ENCODE results near the gene PON3. TPM values are rescaled to one million over a fixed set of nuclear protein-coding genes. Genes with fewer than 3 reads are reported as not detected.

The PON3 gene
- not detected in 2 replicates for total RNA-seq (2014; rRNA removed; shearing (Covaris generic); ENCODE audit: low replicate concordance)

DNA sequence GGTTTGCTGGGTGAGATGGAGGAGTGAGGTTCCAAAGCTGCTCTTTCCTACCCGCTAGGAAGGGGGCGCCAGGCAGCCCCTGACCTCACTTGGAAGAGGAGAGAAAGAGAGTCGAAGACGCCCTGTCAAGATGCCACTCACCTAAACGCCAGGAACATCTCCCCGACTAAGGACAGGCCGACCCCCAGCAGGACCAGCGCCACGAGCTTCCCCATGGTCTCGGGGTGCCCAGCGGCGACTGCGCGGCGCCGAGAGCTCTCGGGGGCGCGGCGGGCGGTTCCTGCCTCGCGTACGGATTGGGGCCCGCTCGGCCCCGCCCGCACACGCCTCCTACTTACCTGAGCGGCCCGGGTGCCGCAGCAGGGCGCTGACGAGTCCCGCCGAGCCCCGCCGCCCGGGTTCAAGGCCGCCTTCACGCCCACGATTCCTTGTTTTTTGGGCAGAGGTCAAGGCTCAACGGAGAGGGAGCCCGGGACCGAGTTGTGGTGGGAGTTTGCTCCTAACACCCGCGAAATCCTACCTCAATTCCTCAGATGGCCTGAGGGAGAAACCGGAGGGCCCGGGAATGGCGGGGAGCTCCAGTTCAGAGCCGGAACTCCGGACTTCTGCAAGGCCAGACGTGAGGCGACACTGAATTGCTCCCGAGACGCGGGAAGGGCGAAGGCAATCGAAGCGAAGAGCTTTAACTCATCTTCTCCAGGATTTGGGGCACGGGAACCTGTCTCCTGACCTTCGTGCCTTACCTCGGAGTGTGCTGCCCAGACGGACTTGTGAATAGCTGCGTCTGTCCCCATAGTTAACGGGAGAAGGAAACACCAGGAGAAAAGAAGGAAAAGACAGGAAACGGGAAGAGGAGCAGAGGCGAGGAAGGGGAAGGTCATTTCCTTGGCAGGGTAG lies at the start of gene PON3:
TSS of gene PON3 (minus strand) at position 240 of the 897 bp plus-strand sequence. CDS start at position 215, 25 bp downstream.
- DNase-seq: no peak
- H3K9ac ChIP-seq (ENCODE audit: low read length): no peak within 1 kb of the TSS
- H3K36me3 ChIP-seq (ENCODE audit: insufficient read depth, low read length): no peaks in the 10 kb centered on the region
- no peaks in the 10 kb centered on the region for H3K9me3 ChIP-seq (ENCODE audit: low read length)
- no peak within 1 kb of the TSS for H3K4me3 ChIP-seq (ENCODE audit: low read length)
- H3K9me2 ChIP-seq (replicated peaks; ENCODE audit: insufficient read depth, low read length): no peaks in the 10 kb centered on the region
- no peak within 1 kb of the TSS for H3K4me2 ChIP-seq (ENCODE audit: low read depth, low read length, poor library complexity, severe bottlenecking)
- no peak within 1 kb of the TSS for H2AFZ ChIP-seq (ENCODE audit: low read length)
- no peaks in the 10 kb centered on the region for H3K4me1 ChIP-seq (ENCODE audit: low read length)
- no peak within 1 kb of the TSS for H3K27ac ChIP-seq (ENCODE audit: low read length)
- no peaks in the 10 kb centered on the region for H3K27me3 ChIP-seq (ENCODE audit: low read length)
- H4K20me1 ChIP-seq (ENCODE audit: insufficient read depth, low read depth, low read length): no peaks in the 10 kb centered on the region
- no peaks in the 10 kb centered on the region for H3K79me2 ChIP-seq (ENCODE audit: low read length)

DNA sequence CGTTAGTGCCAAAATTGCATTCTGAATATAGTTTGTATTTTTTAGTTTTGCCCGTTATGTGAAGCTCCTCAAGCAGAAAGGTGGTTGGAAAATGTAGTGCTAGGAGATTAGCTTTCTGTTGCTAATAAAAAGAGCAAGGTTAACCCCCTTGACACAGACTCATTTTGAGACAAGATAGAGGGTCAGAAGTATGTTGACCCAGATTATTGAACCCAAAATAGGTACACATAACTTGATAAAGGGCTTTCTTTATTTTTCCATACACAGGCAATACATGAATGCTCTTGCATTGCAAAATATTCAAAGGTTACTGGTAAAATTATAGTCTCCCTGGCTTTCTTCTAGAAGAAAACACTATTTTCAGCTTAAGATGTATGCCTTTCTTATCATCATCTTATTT lies 48.6 kb upstream of the PON3 start:
- H3K27ac ChIP-seq (ENCODE audit: low read length): no peak overlapping the region
- H3K36me3 ChIP-seq (ENCODE audit: insufficient read depth, low read length): no peaks in the 10 kb centered on the region
- H3K79me2 ChIP-seq (ENCODE audit: low read length): no peaks in the 10 kb centered on the region

DNA sequence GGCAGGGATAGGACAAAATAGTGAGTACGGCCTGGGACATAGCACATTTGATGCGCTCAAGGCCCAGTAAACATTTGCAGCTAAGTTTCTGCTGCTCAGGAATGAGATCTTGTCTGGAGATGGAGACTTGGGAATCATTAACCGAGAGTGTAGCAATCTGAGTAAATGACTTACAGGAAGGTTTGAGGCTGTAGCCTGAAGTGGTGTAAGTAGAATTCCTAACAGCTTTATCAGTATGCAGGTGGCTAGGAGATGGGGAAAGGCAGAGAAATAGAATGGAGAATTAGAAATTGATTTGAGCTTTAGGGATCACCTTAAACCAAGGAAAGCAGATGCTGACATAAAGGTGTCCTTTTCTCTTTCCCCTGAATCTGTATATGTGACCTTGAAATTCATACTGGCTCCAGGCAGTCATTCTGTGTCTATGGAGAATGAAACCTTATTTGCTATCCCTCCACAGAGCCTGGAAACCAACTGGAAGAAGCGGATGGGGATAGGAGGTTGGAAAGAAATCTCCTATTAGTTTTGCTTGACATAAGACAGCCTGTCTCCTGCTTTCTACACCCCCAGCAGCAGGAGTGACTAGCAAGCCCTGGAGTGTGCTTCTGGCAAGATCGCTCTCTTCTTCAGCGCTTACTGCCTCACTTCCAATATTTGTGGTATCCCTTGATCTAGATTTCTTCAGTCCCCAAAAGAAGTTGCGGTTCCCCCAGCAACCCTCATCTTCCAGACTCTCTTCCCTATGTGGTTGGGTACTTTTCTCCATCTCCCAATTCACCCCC lies 45.1 kb upstream of the PON3 start:
- H3K4me2 ChIP-seq (ENCODE audit: low read depth, low read length, poor library complexity, severe bottlenecking): no peak overlapping the region
- H3K4me3 ChIP-seq (ENCODE audit: low read length): no peak overlapping the region
- H3K9me3 ChIP-seq (ENCODE audit: low read length): no peaks in the 10 kb centered on the region
- H3K27me3 ChIP-seq (ENCODE audit: low read length): no peaks in the 10 kb centered on the region
- H2AFZ ChIP-seq (ENCODE audit: low read length): no peak overlapping the region
- H3K4me1 ChIP-seq (ENCODE audit: low read length): no peaks in the 10 kb centered on the region
- no peaks in the 10 kb centered on the region for H3K79me2 ChIP-seq (ENCODE audit: low read length)
- no peaks in the 10 kb centered on the region for H3K36me3 ChIP-seq (ENCODE audit: insufficient read depth, low read length)
- H3K9me2 ChIP-seq (replicated peaks; ENCODE audit: insufficient read depth, low read length): no peaks in the 10 kb centered on the region
- H3K27ac ChIP-seq (ENCODE audit: low read length): no peak overlapping the region
- H4K20me1 ChIP-seq (ENCODE audit: insufficient read depth, low read depth, low read length): no peaks in the 10 kb centered on the region
- DNase-seq: no peak
- no peak overlapping the region for H3K9ac ChIP-seq (ENCODE audit: low read length)

More for the DNA sequence above, 48.6 kb upstream of the PON3 start:
- Histone ChIP-seq H3K4me2 (ENCODE audit: low read depth, low read length, poor library complexity, severe bottlenecking) (no peak overlapping the region), H2AFZ (ENCODE audit: low read length) (no peak overlapping the region), H3K27me3 (ENCODE audit: low read length) (no peaks in the 10 kb centered on the region), H3K9me3 (ENCODE audit: low read length) (no peaks in the 10 kb centered on the region), H3K9ac (ENCODE audit: low read length) (no peak overlapping the region), H3K4me3 (ENCODE audit: low read length) (no peak overlapping the region), H3K4me1 (ENCODE audit: low read length) (no peaks in the 10 kb centered on the region), H4K20me1 (ENCODE audit: insufficient read depth, low read depth, low read length) (no peaks in the 10 kb centered on the region), H3K9me2 (replicated peaks; ENCODE audit: insufficient read depth, low read length) (no peaks in the 10 kb centered on the region)
- no peak for DNase-seq

DNA sequence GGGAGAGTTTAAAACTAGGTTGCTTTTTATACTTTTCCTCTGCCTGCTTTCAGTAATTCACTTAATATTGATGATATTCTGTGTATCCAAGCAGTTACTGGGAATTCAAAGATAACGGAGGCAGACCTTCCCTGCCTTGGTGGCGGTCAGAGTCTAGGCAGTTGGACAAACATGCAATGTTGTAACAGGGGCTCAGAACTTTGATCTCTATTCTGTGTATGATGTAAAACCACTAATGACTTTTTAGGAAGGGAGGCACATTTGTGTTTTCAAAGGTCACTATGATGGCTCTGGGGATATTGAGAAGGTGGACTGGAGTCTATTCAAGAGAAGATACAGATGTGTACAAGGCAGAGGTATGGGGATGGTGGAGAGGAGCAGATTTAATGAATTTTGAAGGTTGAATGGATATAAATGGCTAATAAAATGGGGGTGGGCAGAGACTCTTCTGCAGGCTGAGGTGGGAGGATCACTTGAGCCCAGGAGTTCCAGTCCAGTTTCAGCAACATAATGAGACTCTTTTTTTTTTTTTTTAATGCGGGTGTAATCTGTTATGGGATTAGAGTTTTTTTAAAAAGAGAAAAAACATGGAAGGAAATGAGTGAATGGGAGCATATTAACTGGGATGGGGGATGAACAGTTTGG lies 44.3 kb upstream of the PON3 start:
- H3K4me2 ChIP-seq (ENCODE audit: low read depth, low read length, poor library complexity, severe bottlenecking): no peak overlapping the region
- no peaks in the 10 kb centered on the region for H3K4me1 ChIP-seq (ENCODE audit: low read length)
- H3K9ac ChIP-seq (ENCODE audit: low read length): no peak overlapping the region

DNA sequence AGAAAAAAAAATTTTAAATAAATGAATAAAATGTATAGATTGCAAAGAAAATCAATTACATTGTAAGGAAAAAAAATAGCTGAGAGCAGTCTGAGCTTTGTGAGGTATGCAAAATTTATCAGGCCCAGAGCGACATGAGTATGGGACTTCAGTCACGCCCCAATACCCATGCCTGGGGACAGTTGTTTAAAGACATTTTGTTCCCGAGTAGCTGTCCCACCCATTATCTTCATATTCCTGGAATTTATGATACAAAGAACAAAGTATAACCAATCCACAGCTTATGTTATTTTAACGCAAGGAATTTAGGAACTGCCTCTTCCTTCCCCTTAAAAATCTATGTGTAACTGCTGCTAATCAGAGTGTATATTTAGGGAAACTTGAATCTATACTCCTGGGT lies 40.2 kb upstream of the PON3 start:
- no peak for DNase-seq

More for the DNA sequence above, 44.3 kb upstream of the PON3 start:
- DNase-seq: no peak
- no peaks in the 10 kb centered on the region for H3K36me3 ChIP-seq (ENCODE audit: insufficient read depth, low read length)
- no peaks in the 10 kb centered on the region for H3K9me3 ChIP-seq (ENCODE audit: low read length)
- no peaks in the 10 kb centered on the region for H4K20me1 ChIP-seq (ENCODE audit: insufficient read depth, low read depth, low read length)
- H3K9me2 ChIP-seq (replicated peaks; ENCODE audit: insufficient read depth, low read length): no peaks in the 10 kb centered on the region
- no peaks in the 10 kb centered on the region for H3K79me2 ChIP-seq (ENCODE audit: low read length)
- no peak overlapping the region for H3K27ac ChIP-seq (ENCODE audit: low read length)
- H3K4me3 ChIP-seq (ENCODE audit: low read length): no peak overlapping the region
- no peaks in the 10 kb centered on the region for H3K27me3 ChIP-seq (ENCODE audit: low read length)
- no peak overlapping the region for H2AFZ ChIP-seq (ENCODE audit: low read length)

DNA sequence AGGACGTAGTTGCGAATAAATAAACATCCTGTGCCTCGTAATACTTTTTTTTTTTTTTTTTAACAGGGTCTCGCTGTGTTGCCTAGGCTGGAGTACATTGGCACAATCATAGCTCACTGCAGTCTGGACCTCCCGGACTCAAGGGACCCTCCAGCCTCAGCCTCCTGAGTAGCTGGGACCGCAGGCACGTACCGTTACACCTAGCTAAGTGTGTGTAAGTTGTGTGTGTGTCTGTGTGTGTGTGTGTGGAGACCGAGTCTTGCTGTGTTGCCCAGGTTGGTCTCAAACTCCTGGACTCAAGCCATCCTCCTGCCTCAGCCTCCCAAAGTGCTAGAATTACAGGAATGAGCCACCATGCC lies 39.2 kb upstream of the PON3 start:
- Histone ChIP-seq H3K27ac (ENCODE audit: low read length) (no peak overlapping the region), H3K4me3 (ENCODE audit: low read length) (no peak overlapping the region), H2AFZ (ENCODE audit: low read length) (no peak overlapping the region), H3K9ac (ENCODE audit: low read length) (no peak overlapping the region), H3K9me3 (ENCODE audit: low read length) (no peaks in the 10 kb centered on the region), H3K27me3 (ENCODE audit: low read length) (no peaks in the 10 kb centered on the region), H3K36me3 (ENCODE audit: insufficient read depth, low read length) (no peaks in the 10 kb centered on the region), H3K9me2 (replicated peaks; ENCODE audit: insufficient read depth, low read length) (no peaks in the 10 kb centered on the region), H3K4me1 (ENCODE audit: low read length) (no peaks in the 10 kb centered on the region), H3K79me2 (ENCODE audit: low read length) (no peaks in the 10 kb centered on the region), H3K4me2 (ENCODE audit: low read depth, low read length, poor library complexity, severe bottlenecking) (no peak overlapping the region), H4K20me1 (ENCODE audit: insufficient read depth, low read depth, low read length) (no peaks in the 10 kb centered on the region)
- no peak for DNase-seq

More for the DNA sequence above, 40.2 kb upstream of the PON3 start:
- Histone ChIP-seq H3K36me3 (ENCODE audit: insufficient read depth, low read length) (no peaks in the 10 kb centered on the region), H3K9me2 (replicated peaks; ENCODE audit: insufficient read depth, low read length) (no peaks in the 10 kb centered on the region), H3K4me1 (ENCODE audit: low read length) (no peaks in the 10 kb centered on the region), H2AFZ (ENCODE audit: low read length) (no peak overlapping the region), H3K9ac (ENCODE audit: low read length) (no peak overlapping the region), H3K4me3 (ENCODE audit: low read length) (no peak overlapping the region), H3K79me2 (ENCODE audit: low read length) (no peaks in the 10 kb centered on the region), H3K9me3 (ENCODE audit: low read length) (no peaks in the 10 kb centered on the region), H3K27ac (ENCODE audit: low read length) (no peak overlapping the region), H3K4me2 (ENCODE audit: low read depth, low read length, poor library complexity, severe bottlenecking) (no peak overlapping the region), H4K20me1 (ENCODE audit: insufficient read depth, low read depth, low read length) (no peaks in the 10 kb centered on the region), H3K27me3 (ENCODE audit: low read length) (no peaks in the 10 kb centered on the region)

DNA sequence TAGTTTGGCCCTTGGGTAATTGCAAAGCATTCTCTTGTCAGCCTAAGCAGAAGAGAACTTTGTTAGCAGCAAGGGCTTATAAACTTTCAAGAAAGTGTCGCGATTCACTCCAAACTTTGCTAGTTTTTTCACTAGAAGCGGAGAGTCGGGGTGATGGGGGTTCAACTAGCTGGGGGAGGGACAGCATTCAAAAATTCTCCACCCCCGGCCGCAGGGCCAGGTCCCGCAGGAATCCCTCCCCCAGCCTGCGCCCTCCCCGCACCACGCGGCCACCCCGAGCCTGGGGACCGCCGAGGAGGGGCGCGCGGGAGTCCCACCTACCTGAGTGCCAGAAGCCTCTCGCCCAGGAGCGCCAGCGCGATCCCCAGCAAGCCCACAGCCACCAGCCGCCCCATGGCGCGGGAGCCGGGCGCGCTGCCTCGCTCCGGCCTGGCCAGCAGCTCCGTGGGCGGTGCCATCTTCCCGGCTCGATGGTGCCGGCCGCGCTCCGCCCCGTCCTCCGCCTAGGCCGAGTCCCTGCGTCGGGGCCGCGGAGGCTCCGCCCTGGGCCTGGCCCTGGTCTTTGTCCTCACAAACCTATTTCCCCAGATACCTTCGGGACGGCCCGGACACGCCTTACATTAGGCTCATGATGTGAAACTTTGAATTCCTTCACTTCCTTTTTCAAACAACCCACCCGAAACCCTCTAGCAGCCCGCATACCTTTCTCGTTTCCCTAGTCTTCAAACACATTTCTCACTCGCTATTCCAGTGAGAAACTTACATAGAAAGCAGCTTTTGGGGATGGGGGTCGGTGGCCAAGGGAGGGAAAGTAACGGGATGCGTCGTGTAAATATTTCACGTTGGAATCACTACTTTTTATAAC lies 38.6 kb upstream of the PON3 start, which contains the start of gene PON2:
TSS of gene PON2 (minus strand) at position 472 of the 865 bp plus-strand sequence. CDS start at position 395, 77 bp downstream.
- H3K27ac ChIP-seq (ENCODE audit: low read length): no peak within 1 kb of the TSS

More for the DNA sequence above, 38.6 kb upstream of the PON3 start, which contains the start of gene PON2:
- Histone ChIP-seq H3K9ac (ENCODE audit: low read length) (no peak within 1 kb of the TSS), H3K9me2 (replicated peaks; ENCODE audit: insufficient read depth, low read length) (no peaks in the 10 kb centered on the region), H3K9me3 (ENCODE audit: low read length) (no peaks in the 10 kb centered on the region), H2AFZ (ENCODE audit: low read length) (no peak within 1 kb of the TSS), H4K20me1 (ENCODE audit: insufficient read depth, low read depth, low read length) (no peaks in the 10 kb centered on the region), H3K36me3 (ENCODE audit: insufficient read depth, low read length) (no peaks in the 10 kb centered on the region), H3K79me2 (ENCODE audit: low read length) (no peaks in the 10 kb centered on the region), H3K27me3 (ENCODE audit: low read length) (no peaks in the 10 kb centered on the region), H3K4me2 (ENCODE audit: low read depth, low read length, poor library complexity, severe bottlenecking) (no peak within 1 kb of the TSS), H3K4me3 (ENCODE audit: low read length) (no peak within 1 kb of the TSS), H3K4me1 (ENCODE audit: low read length) (no peaks in the 10 kb centered on the region)
- no peak for DNase-seq

Measured in Karpas-422 (cell line).